Cardiac muscle cell (in vitro differentiated cells and primary cell): ENCODE results near the gene TIMP2. TPM values are rescaled to one million over a fixed set of nuclear protein-coding genes. Genes with fewer than 3 reads are reported as not detected.

Experiments
- DNase-seq, 2 donors: peaks; one replicate each; pipeline versions ENCODE4 v3.0.0 to v3.0.0-alpha.2; 2010 to 2017; ENCODE audit warnings: low read depth in 1 of 2, low spot score in 1 of 2
- H3K27ac ChIP-seq: fragments of 200-600 bp; sonication (generic); 2 replicates; pipeline ENCODE4 v1.5.1; 2016
- H3K27me3 ChIP-seq: fragments of 200-600 bp; sonication (generic); 2 replicates; pipeline ENCODE4 v1.6.0; 2016; ENCODE audit warnings: control low read depth
- H3K36me3 ChIP-seq: fragments of 200-600 bp; sonication (generic); 2 replicates; pipeline ENCODE4 v1.5.1; 2016; ENCODE audit warnings: control low read depth
- H3K4me1 ChIP-seq: fragments of 200-600 bp; sonication (generic); 2 replicates; pipeline ENCODE4 v1.8.1; 2017; ENCODE audit warnings: low read depth, mild to moderate bottlenecking, mixed run types
- H3K4me3 ChIP-seq: fragments of 200-600 bp; sonication (generic); 2 replicates; pipeline ENCODE4 v1.5.1; 2016; ENCODE audit warnings: mild to moderate bottlenecking
- H3K9me3 ChIP-seq: fragments of 200-600 bp; sonication (generic); 2 replicates; pipeline ENCODE4 v1.5.1; 2017; ENCODE audit warnings: low read depth, mild to moderate bottlenecking, control low read depth
- CTCF ChIP-seq: IDR thresholded peaks from 2 replicates; pipeline ENCODE4 v1.5.1; 2012; ENCODE audit warnings: low read depth, mild to moderate bottlenecking, low read length
- polyA plus RNA-seq: library from polyadenylated mRNA; unstranded; fragments of >200 nt; fragmentation: Nextera tagmentation; extraction: Ambion mirVana; gene quantifications from 2 replicates; pipeline ENCODE4 v1.2.1, GENCODE V29; 2016
- total RNA-seq: library from RNA; depleted of rRNA; stranded (reverse); fragments of >200 nt; gene quantifications from 2 replicates; pipeline ENCODE4 v1.2.3, GENCODE V29; 2016

TIMP2 gene
- total and polyA plus RNA-seq, 2 experiments from 2014 or later = 5.9 to 25.8 TPM

GRCh38 chr17:78899361-78900260, 25.6 kb downstream of the TIMP2 start:
- H3K4me1 ChIP-seq = peaks cover 14% of the 10 kb centered on the region
- TF ChIP-seq CTCF = no peak
- H3K9me3 ChIP-seq = no peaks in the 10 kb centered on the region
- peak; percentile 44 to 49 for DNase-seq
- no peaks in the 10 kb centered on the region for H3K36me3 ChIP-seq
- peak overlapping the region; percentile 32 for H3K27ac ChIP-seq
- H3K4me3 ChIP-seq = no peak overlapping the region
- no peaks in the 10 kb centered on the region for H3K27me3 ChIP-seq

GRCh38 chr17:78898947-78899346, 26.2 kb downstream of the TIMP2 start:
- Histone ChIP-seq H3K27me3 (no peaks in the 10 kb centered on the region), H3K4me1 (peaks cover 14% of the 10 kb centered on the region), H3K9me3 (no peaks in the 10 kb centered on the region), H3K36me3 (no peaks in the 10 kb centered on the region), H3K4me3 (no peak overlapping the region), H3K27ac (peak overlapping the region; percentile 32)
- DNase-seq = no peak
- TF ChIP-seq CTCF = no peak

- DNase-seq = no peak
- Histone ChIP-seq H3K27me3 (no peaks in the 10 kb centered on the region), H3K36me3 (no peaks in the 10 kb centered on the region), H3K9me3 (no peaks in the 10 kb centered on the region), H3K27ac (no peak overlapping the region), H3K4me3 (no peak overlapping the region), H3K4me1 (peaks cover 12% of the 10 kb centered on the region)
- no peak for TF ChIP-seq CTCF
These were observed 26.9 kb downstream of the TIMP2 start for GRCh38 chr17:78898075-78898836.

- no peak for TF ChIP-seq CTCF
- H3K36me3 ChIP-seq = no peaks in the 10 kb centered on the region
- no peak overlapping the region for H3K27ac ChIP-seq
- H3K4me3 ChIP-seq = no peak overlapping the region
- DNase-seq = no peak
- peaks cover 7% of the 10 kb centered on the region for H3K4me1 ChIP-seq
- H3K27me3 ChIP-seq = no peaks in the 10 kb centered on the region
- H3K9me3 ChIP-seq = no peaks in the 10 kb centered on the region
These were observed 27.5 kb downstream of the TIMP2 start for GRCh38 chr17:78897664-78898047.

- DNase-seq = no peak
- H3K4me1 ChIP-seq = peaks cover 7% of the 10 kb centered on the region
- H3K27ac ChIP-seq = no peak overlapping the region
- H3K4me3 ChIP-seq = no peak overlapping the region
- no peaks in the 10 kb centered on the region for H3K36me3 ChIP-seq
- no peak for TF ChIP-seq CTCF
- no peaks in the 10 kb centered on the region for H3K9me3 ChIP-seq
- H3K27me3 ChIP-seq = no peaks in the 10 kb centered on the region
These were observed 28.1 kb downstream of the TIMP2 start for GRCh38 chr17:78896834-78897663.
